K562 (cell line): ENCODE measurements around the gene SULT2B1. TPM values are rescaled to one million over a fixed set of nuclear protein-coding genes. Genes with fewer than 3 reads are reported as not detected.
A peak's percentile ranks its signal among the peaks of the same experiment; 100 is the strongest.

Source experiments
- ATF1 ChIP-seq, 2 experiments: fragments of 450-650 bp in 1 of 2; IDR thresholded peaks; 2 replicates each; pipeline ENCODE4 v1.6.1; 2016; ENCODE audit warnings: missing compliant biosample characterization in 1 of 2, missing genetic modification characterization in 1 of 2
- FOXA1 ChIP-seq: fragments of 450-650 bp; IDR thresholded peaks from 2 replicates; pipeline ENCODE4 v1.6.1; 2016; ENCODE audit warnings: mild to moderate bottlenecking, borderline replicate concordance
- HCFC1 ChIP-seq: IDR thresholded peaks from 2 replicates; pipeline ENCODE4 v1.6.1; 2012; ENCODE audit warnings: low read depth, low read length, improper control_type of control experiment
- KLF10 ChIP-seq: fragments of 250-450 bp; sonication (Bioruptor Pico); IDR thresholded peaks from 2 replicates; pipeline ENCODE4 v1.6.1; 2021; ENCODE audit warnings: matching md5 sums
- MAFF ChIP-seq: IDR thresholded peaks from 2 replicates; pipeline ENCODE4 v1.6.1; 2012; ENCODE audit warnings: low read length, improper control_type of control experiment
- MEIS2 ChIP-seq: fragments of 450-650 bp; IDR thresholded peaks from 2 replicates; pipeline ENCODE4 v1.6.1; 2014; ENCODE audit warnings: mild to moderate bottlenecking; ENCODE audit not compliant: partially characterized antibody
- NELFE ChIP-seq: IDR thresholded peaks from 2 replicates; pipeline ENCODE4 v1.6.1; 2011; ENCODE audit warnings: mild to moderate bottlenecking; ENCODE audit not compliant: insufficient read depth, insufficient read length
- NR1H2 ChIP-seq: sonication (generic); formaldehyde crosslinking; IDR thresholded peaks from 2 replicates; pipeline ENCODE4 v1.4.0; 2020; ENCODE audit warnings: mild to moderate bottlenecking, missing genetic modification reagents
- NRF1 ChIP-seq, 2 experiments: fragments of 450-650 bp; IDR thresholded peaks in 1 of 2; conservative IDR thresholded peaks in 1 of 2; 2 replicates each; pipeline ENCODE4 v1.6.1; 2014; ENCODE audit warnings: mild to moderate bottlenecking in 2 of 2
- POLR3G ChIP-seq: IDR thresholded peaks from 2 replicates; pipeline ENCODE4 v1.6.1; 2011; ENCODE audit not compliant: insufficient read length, insufficient replicate concordance; ENCODE audit errors: extremely low read depth
- RCOR1 ChIP-seq, 2 experiments: IDR thresholded peaks; 2 replicates each; pipeline ENCODE4 v1.6.1; 2012; ENCODE audit warnings: low read depth in 2 of 2, low read length in 2 of 2, borderline replicate concordance in 1 of 2, improper control_type of control experiment in 1 of 2
- SIX5 ChIP-seq, 2 experiments: IDR thresholded peaks; 2 replicates each; pipeline ENCODE4 v1.6.1; 2011; ENCODE audit warnings: low read length in 2 of 2, borderline replicate concordance in 1 of 2, low read depth in 1 of 2, mild to moderate bottlenecking in 1 of 2, moderate library complexity in 1 of 2; ENCODE audit not compliant: insufficient read depth in 1 of 2
- STAT5A ChIP-seq: IDR thresholded peaks from 2 replicates; pipeline ENCODE4 v1.6.1; 2012; ENCODE audit warnings: low read length, inconsistent platforms, borderline replicate concordance
- TCF3 ChIP-seq: sonication (generic); formaldehyde crosslinking; IDR thresholded peaks from 2 replicates; pipeline ENCODE4 v1.4.0; 2020; ENCODE audit warnings: mild to moderate bottlenecking, missing genetic modification reagents
- THRA ChIP-seq: fragments of 450-650 bp; IDR thresholded peaks from 2 replicates; pipeline ENCODE4 v1.6.1; 2017; ENCODE audit warnings: mild to moderate bottlenecking, moderate library complexity
- WHSC1 ChIP-seq: IDR thresholded peaks from one replicate; pipeline ENCODE4 v1.6.1; 2012; ENCODE audit warnings: low read length, control low read depth, inconsistent platforms
- YY1 ChIP-seq, 3 experiments: IDR thresholded peaks; 2 replicates each; pipeline ENCODE4 v1.6.1; 2011; ENCODE audit warnings: low read length in 2 of 3, mild to moderate bottlenecking in 2 of 3, moderate library complexity in 2 of 3, borderline replicate concordance in 1 of 3, control low read depth in 1 of 3, low read depth in 1 of 3; ENCODE audit not compliant: insufficient read depth in 3 of 3, insufficient replicate concordance in 2 of 3, control insufficient read depth in 1 of 3, insufficient read length in 1 of 3; ENCODE audit errors: extremely low read depth in 1 of 3
- ZNF174 ChIP-seq: fragments of 250-450 bp; sonication (Bioruptor Pico); IDR thresholded peaks from 2 replicates; pipeline ENCODE4 v1.4.0; 2020; ENCODE audit warnings: mild to moderate bottlenecking
- ZNF316 ChIP-seq: fragments of 450-650 bp; IDR thresholded peaks from 2 replicates; pipeline ENCODE4 v1.6.1; 2016
- ZNF717 ChIP-seq: fragments of 250-450 bp; sonication (Bioruptor Pico); IDR thresholded peaks from 2 replicates; pipeline ENCODE4 v1.5.0; 2021
- ZSCAN29 ChIP-seq: fragments of 450-650 bp; IDR thresholded peaks from 2 replicates; pipeline ENCODE4 v1.6.1; 2017
- polyA plus RNA-seq, 8 experiments: library from polyadenylated mRNA; depleted of rRNA in 4 of 8; stranded (reverse) in 5 of 8; unstranded in 3 of 8; fragments of >200 nt; fragmentation: Nextera tagmentation in 2 of 8; fragmentation: Illumina TruSeq in 1 of 8; extraction: Ambion mirVana in 2 of 8; extraction: Trizol in 1 of 8; gene quantifications; 2 replicates each; pipeline versions ENCODE4 v1.2.1 to v1.2.3, GENCODE V29; 2011 to 2014; ENCODE audit warnings: inconsistent platforms in 1 of 8, missing spikeins in 1 of 8
- total RNA-seq, 7 experiments: library from RNA; depleted of rRNA in 6 of 7; stranded (reverse); fragments of >200 nt in 6 of 7; fragmentation: Illumina TruSeq in 2 of 7; extraction: Trizol in 2 of 7; gene quantifications; 2 replicates each; pipeline versions ENCODE4 v1.2.1 to v1.2.3, GENCODE V29; 2011 to 2021; ENCODE audit warnings: low replicate concordance in 1 of 7
- TF ChIP-seq, protein P1 (sequence below): fragments of 250-450 bp; sonication (Bioruptor Pico); IDR thresholded peaks from 2 replicates; pipeline ENCODE4 v1.8.0; 2021; ENCODE audit warnings: mild to moderate bottlenecking, moderate library complexity
- TF ChIP-seq, protein P2 (sequence below): fragments of 450-650 bp; formaldehyde crosslinking; IDR thresholded peaks from 2 replicates; pipeline ENCODE4 v1.4.0; 2022; ENCODE audit warnings: missing genetic modification characterization
- TF ChIP-seq, protein P3 (sequence below), 2 experiments: IDR thresholded peaks; 2 replicates each; pipeline ENCODE4 v1.6.1; 2011; ENCODE audit warnings: borderline replicate concordance in 1 of 2, control low read depth in 1 of 2, low read depth in 1 of 2, low read length in 1 of 2, mild to moderate bottlenecking in 1 of 2, mixed read lengths in 1 of 2, moderate library complexity in 1 of 2; ENCODE audit not compliant: insufficient read depth in 1 of 2, insufficient read length in 1 of 2, poor library complexity in 1 of 2, severe bottlenecking in 1 of 2; ENCODE audit errors: extremely low read depth in 1 of 2

Gene SULT2B1
- total and polyA plus RNA-seq, 9 of the 15 experiments (the other 6 are each of a cell fraction or from before 2014, with no cell fraction given): 0.09 to 0.62 (median 0.22) TPM; not detected in 2

- TF ChIP-seq, protein P1, sequence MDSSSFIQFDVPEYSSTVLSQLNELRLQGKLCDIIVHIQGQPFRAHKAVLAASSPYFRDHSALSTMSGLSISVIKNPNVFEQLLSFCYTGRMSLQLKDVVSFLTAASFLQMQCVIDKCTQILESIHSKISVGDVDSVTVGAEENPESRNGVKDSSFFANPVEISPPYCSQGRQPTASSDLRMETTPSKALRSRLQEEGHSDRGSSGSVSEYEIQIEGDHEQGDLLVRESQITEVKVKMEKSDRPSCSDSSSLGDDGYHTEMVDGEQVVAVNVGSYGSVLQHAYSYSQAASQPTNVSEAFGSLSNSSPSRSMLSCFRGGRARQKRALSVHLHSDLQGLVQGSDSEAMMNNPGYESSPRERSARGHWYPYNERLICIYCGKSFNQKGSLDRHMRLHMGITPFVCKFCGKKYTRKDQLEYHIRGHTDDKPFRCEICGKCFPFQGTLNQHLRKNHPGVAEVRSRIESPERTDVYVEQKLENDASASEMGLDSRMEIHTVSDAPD (CRISPR knock-in tag): no peak
- TF ChIP-seq RCOR1 (IDR thresholded peaks at IDR 0.05; ENCODE audit: borderline replicate concordance in 1 of 2, low read depth in 2 of 2, low read length in 2 of 2) (peak in 1 of 2 experiments; percentile 52; a peak in 2 of 4 replicates), STAT5A (no peak), MAFF (no peak), HCFC1 (peak; percentile 25; the same call in 1 of the 2 replicates), NRF1 (conservative IDR thresholded peaks at IDR 0.05 in 1 of 2, IDR thresholded peaks at IDR 0.05 in 1 of 2) (no peak), ATF1 (CRISPR knock-in tag; IDR thresholded peaks at IDR 0.05) (no peak), ATF1 (tag; IDR thresholded peaks at IDR 0.05) (no peak), ZNF717 (CRISPR knock-in tag) (no peak), TCF3 (CRISPR knock-in tag) (no peak), ZNF316 (no peak), POLR3G (no peak), SIX5 (IDR thresholded peaks at IDR 0.05; ENCODE audit: borderline replicate concordance in 1 of 2, insufficient read depth in 1 of 2, low read depth in 1 of 2, low read length in 2 of 2) (no peak), KLF10 (no peak), ZSCAN29 (no peak), NR1H2 (CRISPR knock-in tag) (no peak), THRA (no peak), YY1 (IDR thresholded peaks at IDR 0.05; ENCODE audit: borderline replicate concordance in 1 of 3, control insufficient read depth in 1 of 3, extremely low read depth in 1 of 3, insufficient read depth in 3 of 3, insufficient read length in 1 of 3, insufficient replicate concordance in 2 of 3, low read depth in 1 of 3, low read length in 2 of 3) (no peak), MEIS2 (no peak), WHSC1 (no peak), FOXA1 (no peak), ZNF174 (CRISPR knock-in tag) (no peak), NELFE (no peak)
- TF ChIP-seq, protein P2, sequence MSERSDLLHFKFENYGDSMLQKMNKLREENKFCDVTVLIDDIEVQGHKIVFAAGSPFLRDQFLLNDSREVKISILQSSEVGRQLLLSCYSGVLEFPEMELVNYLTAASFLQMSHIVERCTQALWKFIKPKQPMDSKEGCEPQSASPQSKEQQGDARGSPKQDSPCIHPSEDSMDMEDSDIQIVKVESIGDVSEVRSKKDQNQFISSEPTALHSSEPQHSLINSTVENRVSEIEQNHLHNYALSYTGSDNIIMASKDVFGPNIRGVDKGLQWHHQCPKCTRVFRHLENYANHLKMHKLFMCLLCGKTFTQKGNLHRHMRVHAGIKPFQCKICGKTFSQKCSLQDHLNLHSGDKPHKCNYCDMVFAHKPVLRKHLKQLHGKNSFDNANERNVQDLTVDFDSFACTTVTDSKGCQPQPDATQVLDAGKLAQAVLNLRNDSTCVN (CRISPR knock-in tag): no peak
- TF ChIP-seq, protein P3, sequence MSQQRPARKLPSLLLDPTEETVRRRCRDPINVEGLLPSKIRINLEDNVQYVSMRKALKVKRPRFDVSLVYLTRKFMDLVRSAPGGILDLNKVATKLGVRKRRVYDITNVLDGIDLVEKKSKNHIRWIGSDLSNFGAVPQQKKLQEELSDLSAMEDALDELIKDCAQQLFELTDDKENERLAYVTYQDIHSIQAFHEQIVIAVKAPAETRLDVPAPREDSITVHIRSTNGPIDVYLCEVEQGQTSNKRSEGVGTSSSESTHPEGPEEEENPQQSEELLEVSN (IDR thresholded peaks at IDR 0.05; ENCODE audit: borderline replicate concordance in 1 of 2, extremely low read depth in 1 of 2, insufficient read depth in 1 of 2, insufficient read length in 1 of 2, low read depth in 1 of 2, low read length in 1 of 2, poor library complexity in 1 of 2, severe bottlenecking in 1 of 2): no peak
Observed at GRCh38 chr19:48506138-48506733, 45.7 kb upstream of the SULT2B1 start (continued).
